KOPT-K1 (cell line): ENCODE measurements around the gene RAPGEF1.
"Not testable (repeated sequence)": the region's sequence is repeated elsewhere in the genome, so short reads cannot be mapped to it uniquely, and the experiment has no call there.

Experiments
- H3K27ac ChIP-seq: fragments of 200-600 bp; sonication (generic); 2 replicates; pipeline ENCODE4 v1.5.1; 2016; ENCODE audit warnings: antibody characterized with exemption, mild to moderate bottlenecking, low read depth, low read length; ENCODE audit not compliant: poor library complexity, severe bottlenecking
- H3K36me3 ChIP-seq: fragments of 200-600 bp; sonication (generic); 2 replicates; pipeline ENCODE4 v1.5.1; 2017; ENCODE audit warnings: antibody characterized with exemption, mild to moderate bottlenecking, low read length, moderate library complexity; ENCODE audit not compliant: insufficient read depth
- H3K9me3 ChIP-seq: fragments of 200-600 bp; sonication (generic); 2 replicates; pipeline ENCODE4 v1.5.1; 2017; ENCODE audit warnings: antibody characterized with exemption, low read length, mild to moderate bottlenecking; ENCODE audit not compliant: insufficient read depth, poor library complexity, severe bottlenecking

RAPGEF1 gene

DNA sequence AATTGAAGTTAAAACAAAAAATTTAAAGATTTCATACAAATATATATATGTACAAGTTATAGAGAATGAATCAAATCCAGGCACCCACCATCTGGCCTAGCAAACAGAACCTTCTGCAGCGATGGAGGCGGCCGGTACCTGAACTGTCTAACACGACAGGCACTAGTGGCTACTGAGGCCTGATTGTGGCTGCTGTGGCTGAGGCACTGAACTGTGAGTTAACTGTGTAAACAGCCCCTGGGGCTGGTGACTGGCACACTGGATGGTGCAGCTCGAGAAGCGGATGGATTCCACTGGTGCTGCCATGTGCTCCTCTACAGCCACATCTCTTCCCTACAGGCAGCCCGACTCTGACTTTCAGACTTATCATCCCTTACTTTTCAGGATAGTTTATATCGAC is 82.4 kb downstream of the RAPGEF1 start:
- Histone ChIP-seq H3K9me3 (no peaks in the 10 kb centered on the region), H3K36me3 (no peaks in the 10 kb centered on the region), H3K27ac (peak overlapping the region; percentile 4)

DNA sequence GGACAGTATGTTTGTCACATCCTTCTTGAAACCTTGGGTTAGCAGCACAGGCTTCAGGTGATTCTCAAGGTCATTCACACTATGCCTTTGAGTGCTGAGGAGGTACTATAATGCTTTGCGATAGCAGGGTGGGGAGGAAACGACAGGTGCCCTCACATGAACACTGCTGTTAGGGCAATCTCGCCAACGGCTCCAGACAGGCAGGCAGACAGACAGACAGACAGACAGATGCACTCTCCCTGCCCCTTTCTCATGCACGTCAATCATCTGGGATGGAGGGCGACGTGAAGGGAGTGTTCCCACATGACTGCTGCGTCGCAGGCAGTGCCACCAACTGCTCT is 82.9 kb downstream of the RAPGEF1 start:
- H3K9me3 ChIP-seq, result no peaks in the 10 kb centered on the region
- peak overlapping the region; percentile 42 for H3K27ac ChIP-seq
- H3K36me3 ChIP-seq, result no peaks in the 10 kb centered on the region

DNA sequence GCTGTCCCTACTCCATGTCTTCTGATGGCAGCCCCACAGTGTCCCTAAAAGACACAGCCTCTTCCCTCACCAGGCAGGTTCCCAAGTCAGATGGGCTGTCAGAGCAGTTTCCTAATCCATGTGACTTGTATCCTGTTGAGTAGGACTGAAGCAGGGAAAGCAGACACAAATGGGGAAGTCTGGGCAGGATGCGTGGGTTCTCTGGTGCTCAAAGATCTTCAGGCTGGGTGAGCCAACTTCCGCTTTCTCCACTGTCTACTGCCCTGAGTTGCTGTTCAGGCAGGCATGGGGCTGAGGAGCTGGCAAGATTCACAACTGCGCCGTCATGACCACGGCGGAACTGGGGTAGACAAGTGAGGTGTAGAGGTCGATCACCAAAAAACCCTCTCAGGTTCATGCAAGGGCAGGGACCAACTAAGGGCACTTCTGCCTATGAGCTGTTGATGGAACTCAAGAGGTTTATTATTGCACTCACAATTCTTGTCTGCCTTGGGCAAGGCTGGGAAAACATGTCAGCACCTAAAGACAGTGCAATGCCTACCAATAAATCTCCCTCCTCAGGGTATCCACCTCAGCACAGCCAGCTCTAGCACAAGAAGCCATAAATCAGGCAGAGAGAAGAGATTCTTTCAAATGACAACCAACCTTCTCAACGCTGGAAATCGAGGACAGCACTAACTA is 83.4 kb downstream of the RAPGEF1 start:
- Histone ChIP-seq H3K9me3 (no peaks in the 10 kb centered on the region), H3K36me3 (no peaks in the 10 kb centered on the region), H3K27ac (peak overlapping the region; percentile 42)

DNA sequence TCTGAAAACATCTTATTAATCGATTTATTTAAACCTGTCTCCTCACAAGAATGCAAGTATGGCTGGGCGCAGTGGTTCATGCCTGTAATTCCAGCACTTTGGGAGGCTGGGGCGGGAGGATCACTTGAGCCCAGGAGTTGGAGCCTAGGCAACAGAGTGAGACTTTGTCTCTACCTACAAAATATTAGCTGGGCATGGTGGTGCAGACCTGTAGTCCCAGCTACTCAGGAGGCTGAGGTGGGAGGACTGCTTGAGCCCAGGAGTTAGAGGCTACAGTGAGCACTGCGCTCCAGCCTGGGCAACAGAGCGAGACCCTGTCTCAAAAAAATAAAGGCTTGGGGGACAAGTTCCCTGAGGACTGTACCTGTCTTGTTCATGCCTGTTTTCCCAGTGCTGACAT is 85.5 kb downstream of the RAPGEF1 start:
- not testable (repeated sequence) for H3K27ac ChIP-seq, H3K9me3 ChIP-seq, H3K36me3 ChIP-seq

DNA sequence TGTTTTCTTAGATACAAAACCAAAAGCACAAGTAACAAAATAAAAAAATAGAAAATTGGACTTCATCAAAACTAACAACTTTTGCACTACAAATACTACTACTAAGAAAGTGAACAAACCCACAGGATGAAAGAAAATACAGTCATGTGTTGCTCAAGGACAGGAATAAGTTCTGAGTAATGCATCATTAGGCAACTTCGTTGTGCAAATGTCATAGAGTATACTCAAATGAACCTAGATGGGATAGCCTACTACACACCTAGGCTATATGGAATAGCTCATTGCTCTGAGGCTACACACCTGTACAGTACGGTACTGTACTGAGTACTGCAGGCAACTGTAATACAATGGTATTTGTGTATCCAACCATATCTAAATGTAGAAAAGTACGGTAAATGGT is 88.3 kb downstream of the RAPGEF1 start:
- Histone ChIP-seq H3K9me3 (no peaks in the 10 kb centered on the region), H3K27ac (no peak overlapping the region)

DNA sequence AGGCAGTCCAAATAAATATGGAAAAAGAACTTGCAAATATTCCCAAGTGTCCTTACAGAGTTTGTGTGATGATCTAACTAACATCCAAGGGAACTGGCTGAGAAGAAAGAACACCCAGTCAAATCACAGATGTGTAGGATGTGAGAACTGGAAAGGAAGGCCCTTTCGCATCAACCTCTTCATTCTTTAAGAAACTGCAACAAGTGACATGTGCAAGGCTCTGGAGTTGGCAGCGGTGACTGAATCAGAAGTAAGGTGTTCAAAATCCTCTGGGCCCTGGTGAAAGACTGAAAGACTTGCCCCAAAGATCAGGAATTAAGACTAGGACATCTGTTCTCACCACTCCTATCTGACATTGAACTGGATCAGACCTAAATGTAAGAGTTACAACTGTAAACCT is 88.7 kb downstream of the RAPGEF1 start:
- Histone ChIP-seq H3K9me3 (no peaks in the 10 kb centered on the region), H3K36me3 (peaks cover 9% of the 10 kb centered on the region), H3K27ac (no peak overlapping the region)

More for the DNA sequence above, 88.3 kb downstream of the RAPGEF1 start:
- peaks cover 9% of the 10 kb centered on the region for H3K36me3 ChIP-seq

DNA sequence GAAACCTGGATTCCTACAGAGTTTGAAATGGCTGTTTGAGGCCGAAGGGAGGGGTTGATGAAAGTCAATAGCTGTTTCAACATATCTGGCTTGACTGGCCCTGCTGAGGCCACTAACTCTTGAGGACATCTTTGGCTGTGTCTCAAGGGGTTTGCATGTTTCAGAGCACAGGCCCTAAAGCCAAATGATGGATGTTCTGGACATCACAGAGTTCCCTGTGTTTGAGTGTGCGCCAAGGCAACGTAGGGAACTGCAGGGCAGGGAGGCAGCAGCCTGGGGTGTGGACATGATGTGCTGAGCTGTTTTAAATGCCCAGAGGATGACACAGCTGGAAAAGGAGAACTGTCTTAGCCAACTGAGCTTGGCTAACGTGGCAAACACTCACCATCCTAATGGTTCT is 89.6 kb downstream of the RAPGEF1 start:
- H3K27ac ChIP-seq, result no peak overlapping the region
- H3K36me3 ChIP-seq, result peaks cover 9% of the 10 kb centered on the region

DNA sequence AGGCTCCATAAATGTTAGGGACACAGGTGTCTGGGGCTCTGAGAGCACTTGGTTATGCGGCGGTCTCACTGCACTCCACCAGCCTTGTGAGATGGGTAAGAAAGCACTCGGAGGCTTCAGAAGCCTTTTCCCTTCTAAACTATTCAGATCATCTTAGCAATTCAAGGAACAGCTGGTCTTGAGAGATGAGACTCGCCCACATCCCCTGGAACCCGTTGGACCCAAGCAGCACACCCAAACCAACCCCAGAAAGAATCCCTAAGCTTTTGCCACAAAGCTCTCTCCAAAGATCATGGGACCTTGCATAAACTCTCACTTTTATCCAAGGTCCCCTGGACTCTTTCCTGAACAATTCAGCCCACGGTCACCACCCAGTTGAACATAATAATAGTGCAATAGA is 90.2 kb downstream of the RAPGEF1 start:
- H3K36me3 ChIP-seq, result peaks cover 9% of the 10 kb centered on the region
- H3K9me3 ChIP-seq, result no peaks in the 10 kb centered on the region
- no peak overlapping the region for H3K27ac ChIP-seq

More for the DNA sequence above, 89.6 kb downstream of the RAPGEF1 start:
- H3K9me3 ChIP-seq, result no peaks in the 10 kb centered on the region

DNA sequence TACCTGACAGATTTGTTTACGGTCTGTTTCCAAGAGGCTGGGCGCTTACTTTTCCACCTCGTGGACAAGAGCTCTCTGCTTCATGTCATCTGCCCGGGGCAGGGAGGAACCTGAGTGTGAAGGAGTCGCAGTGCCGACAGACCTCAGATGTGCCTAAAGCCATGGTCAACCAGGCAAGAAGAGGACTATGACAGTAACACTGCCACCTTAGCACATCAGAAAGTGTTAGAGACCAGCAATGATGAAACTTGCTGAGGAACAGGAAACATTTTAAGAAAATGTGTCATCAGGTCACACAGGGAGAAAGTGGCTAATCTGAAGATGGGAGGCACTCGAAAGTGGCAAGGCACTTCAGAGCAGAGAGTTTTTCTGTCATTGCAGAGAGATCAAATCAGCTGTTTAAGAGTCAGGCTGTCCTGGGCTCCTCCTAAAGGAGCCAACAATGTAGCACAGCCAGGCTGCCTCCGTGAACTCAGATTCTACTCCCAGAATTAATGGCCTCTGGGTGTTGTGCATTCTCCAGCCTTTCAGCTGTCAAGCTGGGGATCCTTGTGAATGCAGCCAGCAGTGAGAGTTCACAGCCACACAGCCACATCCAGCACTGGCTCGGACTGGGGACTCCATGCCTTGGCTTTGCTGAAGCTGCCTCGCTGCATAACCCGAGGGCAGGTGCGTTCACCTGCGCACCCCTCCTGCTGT is 94.6 kb downstream of the RAPGEF1 start:
- no peak overlapping the region for H3K27ac ChIP-seq
- no peaks in the 10 kb centered on the region for H3K9me3 ChIP-seq
- H3K36me3 ChIP-seq, result peaks cover 15% of the 10 kb centered on the region

DNA sequence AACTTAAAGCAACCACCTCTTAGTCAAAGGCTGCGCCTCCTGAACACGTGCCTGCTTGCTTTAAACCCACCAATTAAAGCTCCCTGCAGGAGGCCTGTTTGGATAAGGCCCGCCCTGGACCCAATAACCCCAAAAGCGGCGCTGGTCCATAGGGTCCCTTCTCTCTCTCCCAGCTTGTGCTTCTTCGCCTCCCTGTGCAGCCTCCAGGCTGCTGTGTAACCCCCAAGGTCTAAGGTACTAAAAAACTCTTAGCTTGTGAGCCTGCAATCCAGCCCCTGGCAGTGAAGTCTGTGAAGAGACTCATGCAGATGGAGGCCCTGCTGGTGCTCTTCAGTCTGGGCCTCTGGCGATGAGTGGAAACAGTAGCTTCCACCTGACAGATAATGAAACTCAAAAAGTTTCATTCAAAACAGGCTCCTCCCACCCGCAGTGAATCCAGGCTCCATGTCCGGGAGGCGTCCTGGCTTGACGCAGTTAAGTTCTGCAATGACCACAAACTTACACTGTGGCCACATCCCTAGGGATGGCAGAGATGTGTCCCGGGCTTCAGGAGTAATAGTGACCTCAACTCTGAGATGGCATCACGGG is 97.3 kb downstream of the RAPGEF1 start:
- no peak overlapping the region for H3K27ac ChIP-seq
- H3K36me3 ChIP-seq, result peaks cover 29% of the 10 kb centered on the region
- H3K9me3 ChIP-seq, result no peaks in the 10 kb centered on the region

DNA sequence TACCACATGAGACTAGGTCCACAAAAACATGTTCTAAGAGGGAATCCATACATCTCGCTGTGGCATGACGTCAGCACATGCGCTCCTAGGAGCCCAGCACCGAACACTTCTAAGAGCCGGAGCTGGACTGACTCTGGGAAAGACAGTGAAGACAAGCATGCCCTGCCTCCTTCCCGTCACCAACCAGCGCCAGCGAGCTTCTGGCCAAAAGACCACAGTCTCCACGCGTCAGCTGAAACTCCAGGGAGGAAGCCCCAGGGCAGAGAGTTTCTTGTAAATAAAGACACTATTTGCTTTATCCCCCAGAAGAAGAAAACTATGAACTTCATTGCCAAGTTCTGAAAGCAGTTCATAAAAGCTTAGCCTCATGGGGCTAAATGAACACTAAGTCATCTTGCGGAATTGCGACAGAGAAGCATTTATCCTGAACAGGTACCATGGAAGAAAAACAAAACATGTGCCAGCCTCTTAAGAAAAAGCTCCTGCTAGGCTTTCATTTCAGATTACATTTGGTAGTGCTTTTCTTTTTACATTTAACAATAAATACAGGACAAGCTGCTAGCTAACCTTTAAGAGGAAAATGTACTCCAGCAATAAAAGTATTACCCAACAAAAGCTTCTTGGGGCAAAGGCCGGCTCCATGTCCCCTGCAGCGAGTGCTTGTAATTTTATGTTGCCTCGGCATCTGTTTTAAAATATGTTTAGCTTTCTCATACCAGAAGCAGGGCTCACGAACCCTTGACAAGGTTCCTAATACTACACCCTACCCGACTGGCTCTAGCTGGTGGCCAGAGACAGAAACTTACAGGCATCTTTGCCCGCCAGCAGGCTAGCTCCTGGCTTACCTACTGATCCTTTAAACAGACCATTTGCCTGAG is 98.0 kb downstream of the RAPGEF1 start:
- peaks cover 35% of the 10 kb centered on the region for H3K36me3 ChIP-seq
- H3K27ac ChIP-seq, result no peak overlapping the region
- no peaks in the 10 kb centered on the region for H3K9me3 ChIP-seq

DNA sequence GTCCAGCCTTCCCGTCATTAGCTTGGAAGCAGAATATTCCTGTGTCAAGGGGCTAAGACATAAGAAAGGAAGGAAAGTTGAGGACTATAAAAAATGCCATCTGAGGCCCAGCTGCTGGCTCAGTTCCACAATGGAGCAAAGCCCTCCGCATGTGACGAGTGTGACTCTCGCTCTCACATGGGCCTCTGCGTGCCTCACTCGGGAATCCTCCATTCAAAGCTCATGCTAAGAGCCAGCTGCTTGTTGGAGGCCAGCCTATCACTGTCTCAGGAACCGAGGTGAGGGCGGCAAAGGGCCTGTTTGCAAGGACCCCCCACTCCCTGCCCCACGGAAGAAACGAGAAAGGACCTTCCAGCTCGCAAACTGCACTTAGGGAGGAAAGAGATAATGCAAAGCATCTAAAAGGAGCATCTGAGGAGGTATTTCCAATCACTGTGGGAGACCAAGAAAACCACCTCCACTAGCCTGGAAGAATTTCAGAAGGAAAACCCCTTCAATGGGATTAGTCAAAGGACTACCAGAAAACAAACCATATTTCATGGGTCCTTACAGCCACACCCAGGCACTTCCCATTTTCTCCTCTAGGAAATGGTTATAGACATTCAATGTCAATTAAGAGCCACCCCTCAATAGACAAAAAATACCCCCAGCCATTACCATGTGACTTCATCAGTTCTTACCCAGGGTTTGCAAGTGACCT is 99.3 kb downstream of the RAPGEF1 start:
- Histone ChIP-seq H3K27ac (no peak overlapping the region), H3K36me3 (peaks cover 35% of the 10 kb centered on the region), H3K9me3 (no peaks in the 10 kb centered on the region)

DNA sequence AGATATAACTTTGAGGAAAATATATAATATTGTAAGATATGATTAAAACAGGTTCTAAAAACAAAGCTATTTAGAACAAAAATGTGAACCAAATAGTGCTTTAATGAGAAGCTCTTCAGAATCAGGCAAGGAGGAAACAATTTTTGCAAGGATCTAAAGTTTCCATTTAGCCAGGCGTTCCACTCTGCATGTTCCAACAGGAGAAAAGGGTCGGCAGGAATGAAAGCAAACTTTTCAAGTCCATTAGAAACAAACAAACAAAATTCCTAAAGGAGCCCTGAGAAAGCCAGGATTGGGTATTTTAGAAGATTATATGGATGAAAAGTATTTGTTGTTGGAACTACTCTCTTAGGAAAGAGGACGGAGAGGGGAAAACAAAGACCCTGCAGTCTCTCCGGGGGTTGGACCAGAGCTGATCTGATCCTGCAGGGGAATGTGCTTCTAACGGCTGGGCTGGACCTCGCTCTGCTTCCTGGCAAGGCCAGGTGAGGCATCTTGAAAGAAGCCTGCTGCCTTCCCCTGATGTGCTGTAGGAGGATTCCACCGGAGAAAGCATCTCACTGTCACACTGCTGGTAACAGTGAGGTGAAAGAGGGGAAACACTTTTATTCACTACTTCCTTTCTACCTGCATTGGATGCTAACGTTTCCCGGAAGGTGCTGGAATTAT is 100.0 kb downstream of the RAPGEF1 start:
- Histone ChIP-seq H3K36me3 (peaks cover 35% of the 10 kb centered on the region), H3K9me3 (no peaks in the 10 kb centered on the region), H3K27ac (no peak overlapping the region)

DNA sequence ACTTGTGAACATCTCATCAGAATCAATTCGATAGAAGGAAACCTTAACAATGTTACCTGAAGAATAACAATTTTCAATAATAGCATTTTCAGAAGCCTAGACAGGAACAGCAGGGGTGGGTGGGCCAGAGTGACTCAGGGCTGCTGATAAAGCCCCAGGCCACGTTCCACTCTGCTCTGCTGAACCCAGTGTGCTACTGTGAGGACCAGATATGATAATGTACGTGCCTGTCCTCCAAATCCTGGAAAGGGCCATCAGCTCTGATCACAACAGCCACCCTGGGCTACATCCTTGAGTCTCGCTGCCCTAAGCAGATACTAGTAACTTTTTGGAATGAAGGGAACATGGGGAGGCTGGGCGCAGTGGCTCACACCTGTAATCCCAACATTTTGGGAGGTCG is 103.3 kb downstream of the RAPGEF1 start:
- Histone ChIP-seq H3K9me3 (no peaks in the 10 kb centered on the region), H3K36me3 (peaks cover 34% of the 10 kb centered on the region; the same call in 1 of the 2 replicates), H3K27ac (no peak overlapping the region)
